SU-DHL-6 (cell line): Measurements from ENCODE around the gene PJVK.

Experiments used
- H2AFZ ChIP-seq: fragments of 200-600 bp; sonication (generic); 2 replicates; pipeline ENCODE4 v1.6.1; 2014; ENCODE audit warnings: low read depth, mild to moderate bottlenecking, moderate library complexity, mixed read lengths, antibody characterized with exemption, low read length; ENCODE audit not compliant: severe bottlenecking
- H3F3A ChIP-seq: fragments of 200-600 bp; shearing (Covaris generic); 2 replicates; pipeline ENCODE4 v1.6.0; 2016; ENCODE audit warnings: antibody characterized with exemption, mild to moderate bottlenecking; ENCODE audit not compliant: insufficient read depth
- H3K27ac ChIP-seq: fragments of 200-600 bp; sonication (generic); 2 replicates; pipeline ENCODE4 v1.5.1; 2016; ENCODE audit warnings: low read depth, mild to moderate bottlenecking, low read length, moderate library complexity, mixed read lengths
- H3K27me3 ChIP-seq: fragments of 200-600 bp; sonication (generic), shearing (Covaris generic); 2 replicates; pipeline ENCODE4 v1.6.0; 2014; ENCODE audit warnings: mild to moderate bottlenecking, low read length
- H3K36me3 ChIP-seq: fragments of 200-600 bp; sonication (generic); 2 replicates; pipeline ENCODE4 v1.6.1; 2014; ENCODE audit warnings: mild to moderate bottlenecking, low read length, mixed read lengths
- H3K4me2 ChIP-seq: fragments of 300-600, 200-600 bp; shearing (Covaris generic), sonication (generic); 2 replicates; pipeline ENCODE4 v1.6.0; 2014; ENCODE audit warnings: low read length, low read depth, mild to moderate bottlenecking; ENCODE audit not compliant: poor library complexity, severe bottlenecking
- H3K4me3 ChIP-seq: fragments of 200-600 bp; sonication (generic); 2 replicates; pipeline ENCODE4 v1.5.1; 2014; ENCODE audit warnings: antibody characterized with exemption, low read length, mild to moderate bottlenecking, mixed read lengths; ENCODE audit not compliant: insufficient read depth, poor library complexity, severe bottlenecking
- H3K79me2 ChIP-seq: fragments of 200-600 bp; sonication (generic); 2 replicates; pipeline ENCODE4 v1.6.1; 2014; ENCODE audit warnings: mild to moderate bottlenecking, low read length, moderate library complexity; ENCODE audit not compliant: insufficient read depth
- H3K9ac ChIP-seq: fragments of 200-600 bp; sonication (generic); 2 replicates; pipeline ENCODE4 v1.7.0; 2014; ENCODE audit warnings: mild to moderate bottlenecking, low read length
- H3K9me2 ChIP-seq: fragments of 200-600 bp; sonication (generic); replicated peaks from 2 replicates; pipeline ENCODE4 v1.6.1; 2014; ENCODE audit warnings: low read length; ENCODE audit not compliant: insufficient read depth
- H3K9me3 ChIP-seq: fragments of 200-600 bp; sonication (generic); 2 replicates; pipeline ENCODE4 v1.6.1; 2014; ENCODE audit warnings: low read length, mixed read lengths; ENCODE audit not compliant: insufficient read depth
- H4K20me1 ChIP-seq: fragments of 200-600 bp; sonication (generic); 2 replicates; pipeline ENCODE4 v1.6.1; 2014; ENCODE audit warnings: low read depth, mild to moderate bottlenecking, antibody characterized with exemption, low read length, moderate library complexity, mixed read lengths
- CTCF ChIP-seq: fragments of 200-600 bp; sonication (generic); IDR thresholded peaks from one replicate; pipeline ENCODE4 v1.5.1; 2017; ENCODE audit warnings: antibody characterized with exemption, mild to moderate bottlenecking, low read length, moderate library complexity; ENCODE audit not compliant: insufficient read depth, poor library complexity, severe bottlenecking
- EZH2phosphoT487 ChIP-seq: fragments of 200-600 bp; sonication (generic), shearing (Covaris generic); conservative IDR thresholded peaks from 2 replicates; pipeline ENCODE4 v1.6.1; 2018; ENCODE audit warnings: mild to moderate bottlenecking, antibody characterized with exemption, low read length, moderate library complexity, mixed read lengths

The PJVK gene

GRCh38 chr2:178506101-178506500, 54.9 kb downstream of the PJVK start:
- H3K9me2 ChIP-seq, result no peaks in the 10 kb centered on the region
- H3F3A ChIP-seq, result no peaks in the 10 kb centered on the region
- H2AFZ ChIP-seq, result no peak overlapping the region
- H3K27ac ChIP-seq, result no peak overlapping the region
- H3K27me3 ChIP-seq, result no peaks in the 10 kb centered on the region
- no peaks in the 10 kb centered on the region for H3K9me3 ChIP-seq
- H3K79me2 ChIP-seq, result no peaks in the 10 kb centered on the region
- H3K9ac ChIP-seq, result no peak overlapping the region
- H3K4me2 ChIP-seq, result no peak overlapping the region
- no peak overlapping the region for H3K4me3 ChIP-seq
- peaks cover 40% of the 10 kb centered on the region for H3K36me3 ChIP-seq
- H4K20me1 ChIP-seq, result no peaks in the 10 kb centered on the region
- TF ChIP-seq CTCF (no peak), EZH2phosphoT487 (no peak)

DNA sequence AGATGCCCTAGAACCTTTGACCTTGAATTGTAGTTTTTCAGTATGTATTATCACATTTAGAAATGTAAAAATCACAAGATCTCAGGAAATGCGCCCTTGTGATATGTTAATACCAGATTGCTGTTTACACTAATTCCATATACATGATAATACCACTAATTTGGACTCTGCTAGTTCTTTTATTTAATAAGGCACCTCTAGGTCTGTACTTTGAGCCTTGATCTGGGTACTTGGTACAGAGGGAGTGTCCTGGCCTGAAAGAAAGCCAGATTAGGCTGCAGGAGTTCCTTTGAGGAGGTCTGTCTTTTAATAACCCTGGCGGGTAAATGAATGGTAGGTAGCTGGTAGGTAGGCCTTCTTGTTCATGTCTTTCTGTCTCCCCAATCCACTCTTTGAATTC, 55.3 kb downstream of the PJVK start:
- H3K4me3 ChIP-seq, result no peak overlapping the region
- H4K20me1 ChIP-seq, result no peaks in the 10 kb centered on the region
- H3K9ac ChIP-seq, result no peak overlapping the region
- no peak overlapping the region for H2AFZ ChIP-seq
- H3K9me2 ChIP-seq, result no peaks in the 10 kb centered on the region
- no peak overlapping the region for H3K4me2 ChIP-seq
- H3K27ac ChIP-seq, result no peak overlapping the region
- no peaks in the 10 kb centered on the region for H3F3A ChIP-seq
- H3K36me3 ChIP-seq, result peaks cover 36% of the 10 kb centered on the region
- TF ChIP-seq CTCF, result no peak
- no peak for TF ChIP-seq EZH2phosphoT487
- H3K27me3 ChIP-seq, result no peaks in the 10 kb centered on the region
- no peaks in the 10 kb centered on the region for H3K79me2 ChIP-seq
- no peaks in the 10 kb centered on the region for H3K9me3 ChIP-seq

GRCh38 chr2:178506949-178507348, 55.8 kb downstream of the PJVK start:
- no peak for TF ChIP-seq EZH2phosphoT487
- no peak for TF ChIP-seq CTCF

More at GRCh38 chr2:178506949-178507348, 55.8 kb downstream of the PJVK start:
- Histone ChIP-seq H2AFZ (no peak overlapping the region), H3K27ac (no peak overlapping the region), H4K20me1 (no peaks in the 10 kb centered on the region), H3K9me2 (no peaks in the 10 kb centered on the region), H3K9me3 (no peaks in the 10 kb centered on the region), H3K36me3 (peaks cover 32% of the 10 kb centered on the region; the same call in 1 of the 2 replicates), H3K4me2 (no peak overlapping the region), H3K27me3 (no peaks in the 10 kb centered on the region), H3K79me2 (no peaks in the 10 kb centered on the region), H3K9ac (no peak overlapping the region), H3K4me3 (no peak overlapping the region), H3F3A (no peaks in the 10 kb centered on the region)
